Common myeloid progenitor, CD34-positive (primary cell): ENCODE results near the gene IL1R1. TPM values are rescaled to one million over a fixed set of nuclear protein-coding genes. Genes with fewer than 3 reads are reported as not detected.

Source experiments
- CTCF ChIA-PET: fragments of 350-600 bp; sonication (Branson Sonifier 250); formaldehyde crosslinking; loops from one replicate; lab custom pipeline; 2021; ENCODE audit warnings: antibody characterized with exemption; lab: Charles Lee
- POLR2A ChIA-PET: fragments of 350-600 bp; sonication (Branson Sonifier 250); formaldehyde crosslinking; loops from one replicate; lab custom pipeline; 2021; ENCODE audit warnings: antibody characterized with exemption; lab: Charles Lee
- DNase-seq, 3 donors: peaks; one replicate each; pipeline versions ENCODE4 v3.0.0 to v3.0.0-alpha.2; 2013
- H3K27ac ChIP-seq, 2 experiments: 1 replicate in 1 of 2; 2 replicates in 1 of 2; pipeline ENCODE4 v1.7.0; 2013; ENCODE audit warnings: inconsistent platforms in 2 of 2, low read length in 2 of 2, mild to moderate bottlenecking in 2 of 2, low read depth in 1 of 2, moderate library complexity in 1 of 2; ENCODE audit not compliant: severe bottlenecking in 2 of 2, insufficient read depth in 1 of 2, poor library complexity in 1 of 2
- H3K27me3 ChIP-seq, 5 experiments: replicated peaks in 2 of 5; 1 replicate in 3 of 5; 2 replicates in 2 of 5; pipeline versions ENCODE4 v1.6.1 to v1.7.0; 2013; ENCODE audit warnings: low read length in 4 of 5, mild to moderate bottlenecking in 2 of 5, moderate library complexity in 2 of 5, inconsistent platforms in 1 of 5; ENCODE audit not compliant: insufficient read depth in 5 of 5, control insufficient read depth in 4 of 5
- H3K36me3 ChIP-seq, 4 experiments: 1 replicate in 2 of 4; 2 replicates in 2 of 4; pipeline versions ENCODE4 v1.6.1 to v1.7.0; 2013; ENCODE audit warnings: low read length in 3 of 4, control low read depth in 1 of 4, mild to moderate bottlenecking in 1 of 4; ENCODE audit not compliant: control insufficient read depth in 4 of 4, insufficient read depth in 4 of 4
- H3K4me1 ChIP-seq, 4 experiments: 1 replicate in 3 of 4; 2 replicates in 1 of 4; pipeline versions ENCODE4 v1.6.1 to v1.7.1; 2013; ENCODE audit warnings: low read length in 3 of 4, mild to moderate bottlenecking in 3 of 4, control low read depth in 1 of 4, inconsistent platforms in 1 of 4, moderate library complexity in 1 of 4; ENCODE audit not compliant: control insufficient read depth in 4 of 4, insufficient read depth in 4 of 4; ENCODE audit errors: control extremely low read depth in 1 of 4
- H3K4me3 ChIP-seq, 7 experiments: 1 replicate in 4 of 7; 2 replicates in 3 of 7; pipeline versions ENCODE4 v1.5.1 to v1.7.0; 2013; ENCODE audit warnings: mild to moderate bottlenecking in 7 of 7, low read length in 6 of 7, moderate library complexity in 6 of 7, inconsistent platforms in 2 of 7, low read depth in 2 of 7, control low read depth in 1 of 7; ENCODE audit not compliant: insufficient read depth in 4 of 7, control insufficient read depth in 1 of 7; ENCODE audit errors: extremely low read depth in 1 of 7
- H3K9me3 ChIP-seq, 5 experiments: 1 replicate in 4 of 5; 2 replicates in 1 of 5; pipeline versions ENCODE4 v1.6.1 to v1.7.1; 2013; ENCODE audit warnings: low read length in 4 of 5, mild to moderate bottlenecking in 2 of 5, inconsistent platforms in 1 of 5, low read depth in 1 of 5, moderate library complexity in 1 of 5; ENCODE audit not compliant: control insufficient read depth in 4 of 5, insufficient read depth in 2 of 5; ENCODE audit errors: control extremely low read depth in 1 of 5
- WGBS: methylation state at CpG from one replicate; pipeline ENCODE4 v1.1.5; 2013; ENCODE audit not compliant: insufficient coverage; 5-methylcytosine and 5-hydroxymethylcytosine counted together
- polyA plus RNA-seq: library from polyadenylated mRNA; unstranded; fragments of 120-200 nt; gene quantifications from one replicate; pipeline ENCODE4 v1.2.1, GENCODE V29; 2013

Gene IL1R1, protein sequence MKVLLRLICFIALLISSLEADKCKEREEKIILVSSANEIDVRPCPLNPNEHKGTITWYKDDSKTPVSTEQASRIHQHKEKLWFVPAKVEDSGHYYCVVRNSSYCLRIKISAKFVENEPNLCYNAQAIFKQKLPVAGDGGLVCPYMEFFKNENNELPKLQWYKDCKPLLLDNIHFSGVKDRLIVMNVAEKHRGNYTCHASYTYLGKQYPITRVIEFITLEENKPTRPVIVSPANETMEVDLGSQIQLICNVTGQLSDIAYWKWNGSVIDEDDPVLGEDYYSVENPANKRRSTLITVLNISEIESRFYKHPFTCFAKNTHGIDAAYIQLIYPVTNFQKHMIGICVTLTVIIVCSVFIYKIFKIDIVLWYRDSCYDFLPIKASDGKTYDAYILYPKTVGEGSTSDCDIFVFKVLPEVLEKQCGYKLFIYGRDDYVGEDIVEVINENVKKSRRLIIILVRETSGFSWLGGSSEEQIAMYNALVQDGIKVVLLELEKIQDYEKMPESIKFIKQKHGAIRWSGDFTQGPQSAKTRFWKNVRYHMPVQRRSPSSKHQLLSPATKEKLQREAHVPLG
- polyA plus RNA-seq: 1.1 TPM

DNA sequence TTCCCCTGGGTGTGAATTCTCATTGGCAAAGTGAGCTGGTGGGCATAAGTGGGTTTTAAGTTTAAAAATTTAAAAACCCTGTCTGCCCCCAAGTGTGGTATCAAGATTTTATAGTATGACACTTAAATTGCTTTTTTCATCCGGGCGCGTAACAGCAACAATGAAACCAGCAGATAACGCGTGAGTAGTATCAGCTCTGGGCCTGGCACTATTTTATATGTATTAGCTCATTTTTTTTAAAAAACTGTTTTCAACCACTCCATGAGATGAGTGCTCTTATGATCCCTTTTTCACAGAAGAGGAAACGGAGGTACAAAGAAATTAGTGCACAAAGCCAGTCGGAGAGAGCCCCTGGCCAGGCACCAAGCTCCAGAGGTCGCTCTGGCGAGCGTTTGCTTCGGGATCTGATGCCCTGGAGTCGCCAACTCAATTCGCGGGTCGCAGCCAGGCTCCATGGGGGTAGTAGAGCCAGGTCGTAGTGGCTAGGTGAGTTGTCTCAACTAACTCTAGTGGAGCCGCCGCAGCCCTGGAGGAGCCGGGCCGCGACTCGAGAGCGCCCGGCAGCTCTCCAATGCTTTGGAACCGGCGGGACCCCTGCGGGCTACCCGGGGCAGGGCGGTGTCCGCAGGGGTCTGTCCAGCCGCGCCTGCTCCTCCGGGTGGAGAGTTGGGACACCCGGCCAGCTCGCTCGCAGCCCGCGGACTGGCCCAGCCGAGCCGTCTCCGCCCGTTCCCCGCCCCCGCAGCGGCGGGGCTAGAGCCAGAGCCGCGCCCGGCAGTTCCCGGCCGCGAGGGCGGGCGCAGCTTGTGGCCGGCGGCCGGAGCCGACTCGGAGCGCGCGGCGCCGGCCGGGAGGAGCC is at the start of gene IL1R1:
IL1R1 (plus strand) TSS at position 777 of the 859 bp plus-strand sequence. CDS start 14,979 bp downstream, outside the sequence.
- Histone ChIP-seq H3K27me3 (peaks cover 0 to 25% (median 6%) of the 10 kb centered on the region in 5 experiments), H3K36me3 (no peaks in the 10 kb centered on the region), H3K4me3 (peak within 1 kb of the TSS; percentile 22 to 69 (median 55)), H3K4me1 (peaks cover 13 to 49% (median 33%) of the 10 kb centered on the region in 4 experiments), H3K9me3 (peaks cover 5 to 37% (median 16%) of the 10 kb centered on the region in 5 experiments), H3K27ac (no peak within 1 kb of the TSS)
- ChIA-PET CTCF (interaction anchor here (0.6 to 2.7 kb wide), 16 partner anchors 8 to 302 kb away, joined by 3 to 10 read pairs (median 4); no protein-coding TSS in a partner anchor), POLR2A (no interaction called here)
- 7% methylated on average over 51 of the region's 65 CpGs for WGBS
- DNase-seq: peak in 2 of 3 donors; percentile 12 to 26

DNA sequence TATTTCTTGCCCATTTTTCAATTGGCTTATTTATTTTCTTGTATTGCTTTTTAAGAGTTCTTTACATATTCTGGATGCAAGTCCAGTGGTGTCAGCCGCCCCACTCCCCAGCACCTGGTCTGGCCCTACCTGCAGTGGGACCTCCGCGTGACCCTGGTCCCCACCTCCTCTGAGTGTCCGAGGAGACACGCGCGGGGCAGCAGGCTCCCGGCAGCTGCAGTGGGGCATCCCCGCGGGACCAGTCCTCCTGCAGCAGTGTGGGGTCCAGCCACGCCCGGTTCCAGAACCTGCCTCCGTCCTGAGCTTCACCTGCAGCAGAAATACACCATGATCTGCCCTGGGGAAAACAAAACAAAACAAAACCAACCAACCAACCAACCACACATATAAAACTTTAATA is 48.9 kb upstream of the IL1R1 start:
- ChIA-PET CTCF (no interaction called here), POLR2A (no interaction called here)
- WGBS: 88% methylated on average over 10 of the region's 13 CpGs

DNA sequence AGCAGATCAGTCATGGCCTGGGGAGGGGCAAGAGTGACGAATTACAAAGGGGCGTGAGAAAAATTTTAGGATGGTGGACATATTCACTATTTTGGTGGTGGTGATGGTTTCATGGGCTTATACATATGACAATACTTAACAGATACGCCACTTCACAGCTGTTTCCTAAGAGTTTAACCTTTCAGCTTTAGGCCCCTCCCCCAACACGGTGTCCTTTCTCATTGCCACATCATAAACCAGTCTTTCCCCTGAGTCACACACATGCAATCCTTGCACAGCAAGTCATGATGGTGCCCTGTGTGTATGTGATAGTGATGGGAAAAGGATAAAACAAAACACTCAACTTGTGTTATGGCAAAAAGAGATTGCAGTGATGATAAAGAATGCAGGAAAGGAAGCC is 47.6 kb upstream of the IL1R1 start:
- H3K4me1 ChIP-seq: peaks cover 0 to 5% (median 3%) of the 10 kb centered on the region in 4 experiments
- peak in 2 of 3 donors; percentile 76 to 77 for DNase-seq
- H3K27me3 ChIP-seq: no peaks in the 10 kb centered on the region
- ChIA-PET POLR2A (no interaction called here), CTCF (interaction anchor here (1.1 kb wide), 1 partner anchor 9 kb away, joined by 4 read pairs; no protein-coding TSS in a partner anchor)
- H3K9me3 ChIP-seq: peaks cover 0 to 3% (median 0%) of the 10 kb centered on the region in 5 experiments
- no peak overlapping the region for H3K4me3 ChIP-seq
- no CpG with 5 or more reads among the region's 4 CpGs for WGBS
- no peaks in the 10 kb centered on the region for H3K36me3 ChIP-seq
- no peak overlapping the region for H3K27ac ChIP-seq

More for the DNA sequence above, 48.9 kb upstream of the IL1R1 start:
- Histone ChIP-seq H3K27me3 (no peaks in the 10 kb centered on the region), H3K36me3 (no peaks in the 10 kb centered on the region), H3K9me3 (peaks cover 0 to 3% (median 0%) of the 10 kb centered on the region in 5 experiments), H3K27ac (no peak overlapping the region), H3K4me1 (peaks cover 0 to 5% (median 3%) of the 10 kb centered on the region in 4 experiments), H3K4me3 (no peak overlapping the region)
- no peak for DNase-seq

DNA sequence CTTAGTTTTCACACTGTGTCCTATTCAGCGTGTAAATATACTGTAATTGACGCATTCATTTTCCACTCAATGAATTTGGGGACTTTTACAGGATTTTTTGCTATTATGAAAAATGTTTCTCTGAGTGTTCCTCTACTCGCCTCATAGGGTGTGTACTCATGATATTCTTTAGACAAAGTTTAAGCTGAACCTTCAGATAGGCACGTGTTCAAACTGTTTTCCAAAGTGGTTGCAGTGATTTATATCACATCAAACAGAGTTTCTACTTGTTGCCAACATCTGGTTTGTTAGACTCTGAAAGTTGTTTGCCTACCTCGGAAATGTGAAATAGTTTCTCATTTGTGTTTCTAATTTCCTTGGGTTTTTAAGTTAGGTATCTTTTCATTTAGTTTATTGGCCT is 46.4 kb upstream of the IL1R1 start:
- Histone ChIP-seq H3K27me3 (no peaks in the 10 kb centered on the region), H3K27ac (no peak overlapping the region), H3K36me3 (no peaks in the 10 kb centered on the region), H3K9me3 (peaks cover 0 to 2% (median 0%) of the 10 kb centered on the region in 5 experiments), H3K4me3 (no peak overlapping the region), H3K4me1 (peaks cover 0 to 5% (median 3%) of the 10 kb centered on the region in 4 experiments)
- POLR2A ChIA-PET: no interaction called here
- CTCF ChIA-PET: interaction anchor here (1.1 kb wide), 1 partner anchor 8 kb away, joined by 4 read pairs; no protein-coding TSS in a partner anchor
- WGBS: no CpG with 5 or more reads among the region's 5 CpGs
- no peak for DNase-seq

DNA sequence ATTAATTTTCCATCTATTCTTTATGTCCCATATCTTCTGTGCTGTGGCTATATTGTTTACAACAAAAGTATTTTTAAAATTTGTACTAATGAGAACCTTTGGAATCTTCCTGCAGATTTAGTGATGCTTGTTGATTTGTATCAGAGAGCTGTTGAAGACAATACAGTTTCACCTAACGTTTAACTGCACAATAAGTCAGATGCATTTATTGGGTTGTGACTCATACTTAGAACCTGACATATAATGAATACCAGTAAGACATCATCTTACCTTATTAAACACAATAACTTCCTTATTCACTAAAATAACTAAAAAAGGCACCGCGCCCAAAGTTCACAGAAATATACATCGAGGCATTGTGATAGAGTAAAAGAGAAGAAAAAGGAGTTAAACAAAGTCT is 43.8 kb upstream of the IL1R1 start:
- ChIA-PET POLR2A (no interaction called here), CTCF (no interaction called here)
- Histone ChIP-seq H3K27ac (no peak overlapping the region), H3K4me1 (peaks cover under 1 to 5% (median 3%) of the 10 kb centered on the region in 4 experiments), H3K36me3 (no peaks in the 10 kb centered on the region), H3K4me3 (no peak overlapping the region), H3K27me3 (no peaks in the 10 kb centered on the region), H3K9me3 (no peaks in the 10 kb centered on the region)
- no peak for DNase-seq
- WGBS: 100% methylated on average over 1 of the region's 4 CpGs

DNA sequence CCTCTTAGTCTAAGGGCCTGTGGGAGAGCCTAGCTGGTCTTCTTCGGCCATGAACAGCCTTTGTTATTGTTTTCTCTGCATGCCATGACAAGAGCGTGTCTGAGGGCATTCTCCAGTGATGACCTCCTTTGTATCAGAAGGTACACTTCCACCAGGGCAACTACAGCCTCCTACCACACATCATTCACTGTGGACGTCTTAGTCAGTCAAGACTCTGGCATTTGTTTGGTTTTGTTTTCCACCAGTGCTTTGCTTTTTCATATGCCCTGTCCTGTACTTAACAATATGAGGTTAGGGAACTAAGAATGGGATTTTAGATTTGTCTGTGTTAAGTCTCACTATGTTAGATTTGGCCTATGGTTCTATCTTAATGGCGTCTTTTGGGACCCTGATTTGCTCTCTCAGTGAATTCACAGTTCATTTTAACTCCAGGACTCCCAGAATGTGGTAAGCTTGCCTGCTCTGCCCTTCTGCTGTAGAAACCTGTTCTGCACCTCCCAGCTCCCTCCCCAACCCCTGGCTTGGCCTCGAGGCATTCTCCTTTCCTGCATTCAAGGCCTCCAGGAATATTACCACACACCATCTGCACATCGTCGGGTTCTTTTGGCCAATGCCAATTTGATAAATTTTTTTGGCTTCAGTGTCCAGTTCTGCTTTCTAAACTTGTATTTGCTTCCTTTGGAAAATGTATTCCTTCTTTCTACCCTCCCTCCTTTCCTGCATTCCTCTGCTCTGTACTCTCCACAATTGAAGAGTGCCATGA is 42.8 kb upstream of the IL1R1 start:
- POLR2A ChIA-PET: no interaction called here
- CTCF ChIA-PET: no interaction called here
- Histone ChIP-seq H3K9me3 (no peaks in the 10 kb centered on the region), H3K27me3 (no peaks in the 10 kb centered on the region), H3K4me3 (no peak overlapping the region), H3K36me3 (no peaks in the 10 kb centered on the region), H3K4me1 (peaks cover 5 to 13% (median 9%) of the 10 kb centered on the region in 4 experiments), H3K27ac (no peak overlapping the region)
- DNase-seq: no peak
- WGBS: 98% methylated on average over 5 of the region's 7 CpGs
